COLO668 (cell line): Measurements from ENCODE around the gene RAI1.

ENCODE experiments used
- DNase-seq: peaks from one replicate; lab custom pipeline; 2025; ENCODE audit not compliant: unreplicated experiment; lab: John Stamatoyannopoulos, UW

Gene RAI1

DNA sequence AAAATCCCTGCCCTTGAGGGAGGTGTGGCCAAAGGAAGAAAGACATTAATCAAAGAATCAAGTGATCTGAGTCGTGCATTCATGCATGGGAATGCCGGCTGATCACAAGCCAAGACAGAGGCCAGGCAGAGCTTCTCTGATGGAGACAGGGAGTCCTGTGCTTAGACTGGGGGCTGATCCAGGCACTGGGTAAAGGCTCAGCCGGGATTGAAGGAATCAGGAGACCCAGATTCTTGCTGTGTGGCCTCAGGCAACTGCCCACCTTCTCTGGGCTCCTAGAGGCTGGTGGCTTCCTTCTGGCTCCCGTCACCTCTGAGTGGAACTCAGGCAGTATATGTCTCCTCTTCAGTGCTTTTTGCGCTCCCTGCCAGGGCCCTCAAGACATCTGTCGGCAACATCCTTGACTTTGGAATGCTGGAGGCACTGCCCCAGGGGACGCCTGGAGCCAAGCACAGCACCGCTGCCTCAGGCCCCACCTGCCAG, 17.7 kb downstream of the RAI1 start:
- DNase-seq = no peak

DNA sequence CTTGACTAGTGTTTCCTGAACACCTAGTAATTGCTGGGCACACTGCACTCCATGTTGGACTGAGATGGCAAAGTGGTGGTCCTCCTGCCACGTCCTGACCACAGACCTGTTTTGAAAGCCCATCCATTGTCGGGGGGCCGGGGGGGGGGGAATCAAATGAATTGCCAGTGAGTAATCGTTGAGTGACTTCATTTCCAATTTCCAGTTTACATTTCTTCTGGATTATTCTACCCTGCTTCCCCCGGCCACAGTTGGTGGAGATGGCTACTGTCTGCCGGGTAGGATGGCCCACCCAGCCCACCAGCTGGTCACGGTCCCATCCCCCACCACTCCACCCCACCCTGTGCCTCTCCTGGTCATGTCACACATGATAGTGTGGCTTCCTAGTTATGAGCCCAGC, 18.2 kb downstream of the RAI1 start:
- DNase-seq = no peak

DNA sequence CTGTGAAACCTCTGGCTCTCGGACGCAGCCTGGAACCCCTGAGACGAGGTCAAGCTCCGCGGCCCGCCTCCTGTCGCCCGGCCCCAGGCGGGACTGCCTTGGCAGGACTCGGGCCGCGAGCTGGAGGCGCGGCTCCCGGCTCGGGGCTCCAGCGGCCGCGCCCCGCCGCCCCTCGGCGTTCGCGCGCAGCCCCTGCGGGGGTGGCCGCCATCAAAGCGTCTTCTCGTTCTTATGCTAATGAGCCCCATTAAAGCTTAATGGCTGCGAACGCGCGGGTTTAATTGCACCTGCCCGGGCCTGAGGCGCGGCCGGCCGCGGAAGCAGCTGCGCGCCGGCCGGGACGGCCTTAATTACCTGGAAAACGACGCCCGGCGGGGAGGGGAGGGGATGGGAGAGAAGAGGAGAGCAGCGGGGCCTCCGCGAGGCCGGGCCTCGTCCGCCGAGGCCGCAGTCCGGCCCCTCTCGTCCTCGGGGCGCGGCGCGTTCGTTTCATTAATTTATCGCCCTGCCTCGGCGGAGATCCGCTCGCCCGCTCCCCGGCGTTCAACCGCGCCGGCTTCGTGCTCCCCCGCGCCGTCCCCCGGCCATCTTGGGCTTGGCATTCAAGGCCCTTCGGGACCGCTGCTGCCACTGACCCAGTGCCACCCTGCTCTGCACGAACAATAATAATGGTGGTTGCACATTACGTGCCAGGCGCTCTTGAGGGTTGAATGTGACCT, 19.2 kb downstream of the RAI1 start:
- DNase-seq = peak; percentile 78

DNA sequence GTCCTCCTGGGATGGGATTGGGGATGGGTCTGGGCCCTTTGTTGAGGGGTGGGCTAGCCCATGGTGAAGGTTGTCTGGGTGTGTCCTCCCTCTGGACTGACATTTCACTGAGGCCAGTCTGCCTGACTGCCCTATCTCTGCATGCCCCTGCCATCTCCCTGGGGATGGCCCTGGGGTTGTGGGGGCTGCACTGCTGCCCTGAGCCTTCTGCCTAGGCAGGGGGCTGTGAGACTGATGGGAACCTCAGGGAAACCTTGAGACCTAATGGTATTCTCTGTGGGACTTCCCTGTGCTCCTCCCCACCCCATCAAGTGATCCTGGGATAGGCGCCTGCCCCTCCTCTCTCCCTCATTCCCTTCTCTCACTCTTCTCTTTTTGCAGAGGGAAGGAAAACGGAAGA, 19.9 kb downstream of the RAI1 start:
- no peak for DNase-seq

DNA sequence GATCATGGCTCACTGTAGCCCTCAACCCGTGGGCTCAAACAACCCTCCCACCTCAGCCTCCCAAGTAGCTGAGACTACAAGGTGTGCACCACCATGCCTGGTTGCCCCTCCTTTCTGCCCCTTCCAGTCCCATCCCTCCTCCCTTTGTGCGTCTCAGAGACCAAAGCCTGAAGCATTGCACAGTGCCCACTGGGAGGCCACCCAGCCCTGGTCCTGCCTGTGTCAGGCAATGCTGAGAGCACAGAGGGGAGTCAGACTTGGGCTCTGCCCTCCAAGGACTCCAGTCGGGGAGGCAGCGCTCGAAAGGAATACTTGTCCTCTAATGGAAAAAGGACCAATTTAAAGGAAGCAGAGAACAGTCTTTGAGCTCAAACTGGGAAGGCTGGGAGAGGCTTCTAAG, 20.4 kb downstream of the RAI1 start:
- DNase-seq = no peak

DNA sequence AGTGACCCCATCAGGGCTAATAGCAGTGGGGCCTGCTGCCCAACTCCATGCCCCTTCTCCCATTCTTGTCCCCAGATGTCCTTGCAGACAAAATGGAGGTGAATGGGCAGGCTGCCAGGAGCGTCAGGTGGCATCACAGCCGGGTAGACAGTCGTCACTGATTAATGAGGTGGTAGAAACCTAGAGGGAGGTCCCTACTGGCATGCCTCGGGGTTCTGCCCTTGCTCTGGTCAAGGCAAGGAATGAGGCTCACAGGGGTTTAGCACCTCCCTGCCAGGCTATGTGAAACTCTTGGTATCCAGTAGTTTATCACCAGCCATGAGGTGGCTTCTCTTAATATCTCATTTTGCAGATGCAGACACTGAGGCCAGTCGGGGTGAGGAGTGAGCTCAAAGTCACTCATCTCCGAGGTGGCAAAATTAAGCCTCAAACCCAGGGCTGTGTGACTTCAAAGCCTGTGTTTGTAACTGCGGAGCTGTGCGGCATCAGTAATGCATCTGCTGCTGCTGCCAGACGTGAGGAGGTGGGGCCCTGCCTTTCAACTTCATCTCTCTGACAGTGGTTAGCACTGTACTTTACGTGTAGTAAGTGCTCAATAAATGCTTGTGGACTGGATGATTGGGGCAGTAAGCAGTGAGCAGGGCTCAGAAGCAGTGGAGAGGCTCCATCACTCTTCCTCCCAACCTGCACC, 21.3 kb downstream of the RAI1 start:
- DNase-seq = peak; percentile 45

DNA sequence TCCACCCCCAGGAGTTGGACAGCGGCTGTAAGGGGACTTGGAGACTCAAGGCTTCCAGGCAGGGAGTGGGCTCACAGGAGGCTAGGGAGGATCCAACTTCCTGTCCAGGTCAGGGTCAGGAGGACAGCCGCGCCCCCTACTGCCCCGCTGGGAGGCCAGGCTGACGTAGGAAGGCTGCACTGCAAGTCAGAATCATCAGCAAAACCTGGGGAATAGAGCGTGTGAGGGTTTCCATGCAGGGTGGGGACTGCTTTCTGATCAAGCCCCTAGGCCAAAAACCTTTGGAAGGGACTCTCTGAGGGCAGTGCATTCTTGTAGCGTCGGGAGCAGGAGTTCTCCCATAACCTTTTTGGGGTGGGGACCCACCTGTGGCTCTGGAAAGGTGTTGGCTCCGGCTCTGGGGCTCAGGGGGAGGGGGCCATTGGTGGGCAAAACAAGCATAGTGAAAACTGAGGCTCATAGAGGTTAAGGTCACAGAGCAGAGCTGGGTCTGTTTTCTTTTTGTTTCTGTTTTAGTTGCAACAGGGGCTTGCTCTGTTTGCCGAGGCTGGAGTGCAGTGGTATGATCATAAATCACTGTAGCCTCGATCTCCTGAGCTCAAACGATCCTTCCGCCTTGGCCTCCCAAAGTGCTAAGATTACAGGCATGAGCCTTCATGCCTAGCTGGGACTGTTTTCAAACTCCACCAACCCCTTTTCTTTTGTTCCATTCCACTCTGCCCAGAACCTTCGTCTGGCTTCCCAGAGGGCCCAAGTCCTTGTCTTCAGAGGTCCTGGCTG, 22.1 kb downstream of the RAI1 start:
- DNase-seq = no peak

DNA sequence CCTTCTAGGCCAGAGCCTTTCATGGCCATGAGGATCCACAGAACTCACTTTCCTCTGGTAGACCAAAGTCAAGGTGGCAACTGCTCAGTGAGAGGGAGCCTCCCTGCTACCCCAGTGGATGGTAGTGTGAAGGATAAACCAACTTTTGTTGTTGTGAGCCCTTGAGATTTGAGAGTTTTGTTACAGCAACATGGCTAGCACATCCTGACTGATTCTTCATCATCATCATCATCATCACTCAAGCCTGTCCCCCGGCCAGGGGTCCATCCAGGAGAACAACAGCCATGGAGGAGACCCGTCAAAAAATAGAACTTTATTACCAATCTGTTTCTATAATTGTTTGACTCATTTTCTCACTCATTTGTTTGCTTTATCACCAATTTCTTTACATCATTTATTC, 23.7 kb downstream of the RAI1 start:
- DNase-seq = no peak

DNA sequence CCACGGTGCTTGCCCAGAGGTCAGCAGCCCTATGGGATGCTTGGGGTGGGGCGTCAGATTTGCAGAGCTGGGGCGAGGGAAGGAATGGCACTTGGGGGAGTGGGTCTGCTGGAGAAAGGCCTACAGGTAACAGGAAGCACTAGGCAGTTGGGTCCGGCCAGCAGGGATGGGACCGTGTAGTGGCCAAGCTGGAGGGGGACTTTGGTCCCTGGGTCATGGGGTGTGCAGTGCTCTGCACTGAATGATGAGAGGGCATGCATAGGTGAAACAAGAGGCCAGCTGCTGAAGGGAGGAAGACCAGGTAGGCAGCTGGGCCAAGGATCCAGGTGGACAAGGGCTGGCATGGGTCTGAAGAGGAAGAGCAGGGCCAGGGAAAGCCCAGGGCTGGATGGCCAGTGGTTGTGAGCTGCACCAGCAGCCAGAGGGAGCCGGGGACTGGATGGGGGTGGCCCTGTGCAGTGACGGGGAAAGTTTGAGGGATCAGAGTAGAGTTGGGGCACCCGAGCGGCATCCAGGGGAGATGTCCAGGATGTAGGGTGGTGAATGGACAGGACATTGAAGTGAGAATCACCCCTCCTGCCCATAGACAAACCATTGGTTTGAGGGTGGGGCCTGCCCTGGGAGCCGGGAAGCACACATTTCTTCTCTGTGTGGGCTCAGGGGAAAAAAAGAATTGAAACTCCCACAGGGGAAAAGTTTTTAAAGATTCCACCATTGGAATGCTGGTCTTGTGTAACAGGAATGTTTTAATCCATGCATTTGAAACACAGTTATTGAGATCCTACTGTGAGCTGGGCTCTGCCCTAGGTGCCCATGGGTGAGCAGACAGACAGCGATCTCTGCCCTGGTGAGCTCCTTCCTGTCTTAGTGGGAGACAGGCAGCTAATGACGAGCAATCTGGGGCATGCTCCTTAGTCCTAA, 25.1 kb downstream of the RAI1 start:
- DNase-seq = no peak

DNA sequence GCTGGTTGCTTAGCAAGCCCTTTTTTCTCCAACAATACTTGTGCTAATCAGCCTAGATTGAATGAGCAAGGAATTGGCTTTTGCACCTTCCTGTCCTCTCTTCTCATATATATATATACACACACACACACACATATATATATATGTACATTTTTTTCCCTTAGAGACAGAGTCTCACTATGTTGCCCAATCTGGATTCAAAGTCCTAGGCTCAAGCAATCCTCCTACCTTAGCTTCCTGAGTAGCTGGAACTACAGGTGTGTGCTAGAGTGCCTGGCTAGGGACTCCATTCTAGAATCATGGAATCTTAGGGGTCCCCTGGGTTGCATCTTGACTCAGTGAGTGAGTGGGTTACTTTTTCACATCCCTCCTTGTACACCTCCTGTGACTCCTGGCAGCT, 27.0 kb downstream of the RAI1 start:
- no peak for DNase-seq

DNA sequence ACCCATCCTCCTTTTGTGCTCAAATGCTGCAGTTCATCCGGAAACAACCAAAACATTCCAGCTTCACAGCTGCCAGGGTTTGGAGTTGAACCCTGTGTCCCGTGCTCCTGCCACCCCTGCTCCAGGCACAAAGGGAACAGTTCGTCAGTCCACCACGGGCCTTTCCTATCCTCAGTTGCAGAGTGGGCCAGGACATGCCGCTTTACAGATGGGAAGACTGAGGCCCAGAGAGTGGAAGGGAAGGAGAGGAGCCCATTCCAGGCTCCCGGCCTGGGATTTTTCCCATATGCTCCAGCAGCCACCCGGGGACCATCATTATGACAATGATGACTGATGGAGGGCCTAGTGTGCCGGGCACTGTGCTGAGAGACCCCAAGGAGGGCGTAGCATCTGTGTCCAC, 27.6 kb downstream of the RAI1 start:
- no peak for DNase-seq

DNA sequence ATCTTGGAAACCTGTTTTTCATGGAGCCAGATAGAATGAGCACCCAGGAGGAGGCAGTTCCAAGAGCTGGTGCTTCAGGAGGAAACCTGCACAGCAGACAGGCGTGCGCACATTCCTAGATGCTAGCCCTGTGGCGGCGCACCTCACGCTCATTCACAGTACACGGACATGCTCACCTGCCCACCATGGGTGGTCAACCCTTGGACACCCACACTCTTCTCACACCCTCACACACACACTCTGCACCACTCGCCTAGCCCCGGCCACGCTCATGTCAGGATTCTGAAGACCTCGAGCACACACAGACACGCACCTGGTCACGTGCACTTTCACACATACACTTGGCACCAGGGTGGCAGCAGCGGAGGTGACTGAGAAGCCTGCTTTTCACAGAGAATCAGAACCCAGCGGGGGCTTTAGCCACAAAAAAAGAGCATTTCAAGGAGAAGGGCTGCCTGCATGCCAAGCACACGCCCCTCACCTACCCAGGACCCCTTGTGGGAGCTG, 28.6 kb downstream of the RAI1 start:
- no peak for DNase-seq

DNA sequence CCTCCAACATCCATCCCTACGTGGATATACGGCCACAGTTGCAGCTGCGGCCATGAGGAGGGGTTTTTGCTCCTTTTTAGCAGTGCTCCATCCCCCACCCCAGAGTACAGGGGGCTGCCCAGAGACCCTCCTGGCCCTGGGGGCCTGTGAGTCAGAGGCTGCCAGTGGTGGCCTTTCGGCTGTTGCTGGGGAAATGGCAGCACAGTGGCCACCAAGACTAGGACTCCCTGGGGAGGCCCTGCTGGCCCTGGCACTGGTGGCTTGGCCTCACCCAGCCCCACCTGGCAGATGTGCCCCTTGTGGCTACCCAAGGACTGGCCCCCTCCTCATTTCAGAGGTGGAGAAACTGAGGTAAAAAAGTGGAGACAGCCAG, 29.1 kb downstream of the RAI1 start:
- no peak for DNase-seq

DNA sequence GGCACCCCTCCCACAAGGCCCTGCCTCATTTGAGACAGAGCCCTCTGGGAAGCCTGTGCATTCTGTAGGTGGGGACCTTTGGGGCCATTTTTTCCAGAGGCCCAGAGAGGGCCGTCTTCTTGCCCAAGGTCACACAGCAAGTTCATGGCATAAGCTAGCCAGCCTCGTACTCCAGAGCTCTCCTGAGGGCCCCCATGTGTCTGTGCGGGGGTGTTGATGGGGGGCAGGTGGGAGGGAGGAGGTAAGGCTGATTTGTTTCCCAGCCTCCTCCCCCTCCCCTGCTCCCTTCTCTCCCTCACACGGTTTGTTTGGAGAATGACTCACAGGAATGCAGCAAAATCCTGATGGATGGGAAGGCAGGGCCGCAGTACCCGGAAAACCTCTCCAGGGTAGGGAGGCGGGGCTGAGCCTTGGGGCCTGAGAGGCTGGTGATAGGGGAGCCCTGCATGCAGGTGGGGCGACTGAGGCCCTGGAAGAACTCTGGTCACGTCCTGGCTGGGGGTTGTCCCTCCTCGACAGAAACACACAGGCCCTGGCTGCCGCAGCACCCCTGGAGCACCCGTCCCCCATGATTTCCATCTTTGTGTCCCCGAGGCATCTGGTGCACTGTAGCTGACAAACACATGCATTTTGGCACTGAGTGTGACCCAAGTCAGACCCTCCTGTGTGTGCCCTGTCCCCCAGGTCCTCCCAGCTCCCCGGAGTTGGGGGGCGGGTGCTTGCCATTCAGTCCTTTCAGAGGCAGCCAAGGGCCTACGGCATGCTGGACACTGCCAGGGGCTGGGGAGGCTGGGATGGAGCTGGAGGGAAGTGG, 29.7 kb downstream of the RAI1 start:
- DNase-seq = peak; percentile 83

DNA sequence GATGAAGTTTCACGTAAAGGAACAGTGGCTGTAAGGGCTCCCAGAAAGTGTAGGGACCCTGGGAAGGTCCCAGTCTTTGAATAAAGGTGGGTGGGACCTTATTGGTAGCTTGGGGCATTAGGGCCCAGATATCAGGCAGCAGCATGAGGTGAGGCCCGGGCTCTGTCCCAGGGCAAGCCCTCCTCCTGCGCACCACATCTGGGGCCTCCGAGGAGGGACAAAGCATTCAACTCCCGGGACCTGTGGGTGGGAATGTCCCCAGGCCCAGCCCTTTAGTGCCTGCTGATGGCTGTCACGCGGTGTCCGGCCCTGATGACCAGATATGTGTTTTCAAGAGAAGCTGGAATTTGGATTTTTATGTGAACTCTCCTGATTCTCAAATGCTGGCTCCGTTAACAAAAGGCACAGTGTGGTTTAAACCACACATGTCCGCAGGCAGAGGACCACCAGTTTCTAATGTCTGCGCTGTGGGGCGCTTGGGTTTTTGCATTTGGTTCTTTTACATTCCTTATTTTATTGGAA, 30.4 kb downstream of the RAI1 start:
- no peak for DNase-seq

DNA sequence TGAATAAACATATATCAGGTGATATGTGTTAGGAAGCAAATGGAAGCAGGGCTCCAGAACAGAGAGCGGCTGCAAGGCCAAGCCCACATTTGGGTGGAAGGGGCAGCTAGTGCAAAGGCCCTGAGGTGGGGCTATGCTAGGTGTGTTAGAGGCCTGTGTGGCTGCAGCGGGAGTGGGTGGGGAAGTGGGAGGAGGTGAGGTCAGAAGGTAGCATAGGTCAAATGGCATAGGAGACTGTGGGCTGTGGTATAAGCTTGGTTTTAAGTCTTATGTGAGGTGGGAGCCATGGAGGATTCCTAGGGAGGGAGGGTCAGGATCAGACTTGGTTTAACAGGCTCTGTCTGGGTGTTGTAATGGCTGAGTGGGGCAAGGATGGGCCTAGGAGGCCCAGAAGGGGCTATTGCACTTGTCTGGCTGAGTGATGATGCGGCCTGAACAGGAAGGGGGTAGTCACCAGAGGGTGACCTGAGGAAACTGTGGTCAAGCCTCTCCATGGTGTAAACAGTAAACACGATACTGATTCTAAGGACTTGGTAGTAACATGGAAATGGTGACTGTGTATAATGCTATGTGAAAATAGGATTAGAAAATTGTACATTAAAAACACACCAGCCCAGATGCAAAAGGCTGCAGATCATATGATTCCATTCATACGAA, 31.1 kb downstream of the RAI1 start:
- no peak for DNase-seq

DNA sequence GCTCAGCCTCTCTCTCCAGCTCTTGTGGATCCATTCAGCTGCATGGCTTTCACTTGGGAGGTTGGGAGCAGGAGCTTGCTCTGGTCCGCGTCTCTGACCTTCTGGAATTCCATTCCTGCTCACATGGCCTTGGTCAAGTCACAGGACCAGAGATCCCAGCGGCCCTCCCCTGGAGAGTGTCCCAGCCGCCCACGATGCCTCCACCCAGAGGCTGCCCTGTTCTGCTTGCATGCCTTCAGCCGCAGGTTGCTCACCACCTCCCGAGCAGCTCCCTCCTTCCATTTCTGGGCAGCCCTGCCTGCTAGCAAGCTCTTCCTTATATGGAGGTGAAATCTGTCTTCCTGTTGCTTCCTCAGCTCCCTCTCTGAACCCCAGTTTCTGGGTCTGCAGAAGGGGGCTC, 32.6 kb downstream of the RAI1 start:
- no peak for DNase-seq

DNA sequence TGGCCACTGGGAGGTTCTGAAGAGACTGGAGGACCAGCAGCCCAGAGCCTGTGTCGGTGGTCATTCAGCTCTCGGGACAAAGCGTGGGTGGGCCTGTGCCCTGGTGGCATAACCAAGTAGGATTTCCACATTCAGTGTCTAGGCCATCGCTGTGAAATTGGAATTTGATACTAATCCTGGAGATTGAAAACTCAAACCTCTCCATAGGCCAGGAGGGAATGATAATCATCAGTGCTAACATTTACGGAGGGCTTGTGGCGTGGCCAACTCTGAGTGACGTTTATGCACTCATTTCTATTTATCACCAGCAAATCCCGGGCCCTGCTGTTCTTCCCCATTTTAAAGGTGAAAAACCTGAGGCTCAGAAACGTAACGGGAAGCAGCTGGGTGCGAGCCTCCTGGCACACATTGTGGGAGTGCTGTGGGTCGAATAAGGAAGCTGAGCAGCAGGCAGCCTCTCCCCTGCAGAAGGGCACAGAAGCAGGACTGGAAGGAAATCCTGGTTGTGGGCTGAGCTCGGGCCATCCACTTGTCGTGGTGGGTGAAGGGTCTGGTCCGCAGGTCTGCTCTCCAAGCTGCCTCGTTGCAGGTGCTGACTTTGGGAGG, 33.1 kb downstream of the RAI1 start:
- DNase-seq = no peak

DNA sequence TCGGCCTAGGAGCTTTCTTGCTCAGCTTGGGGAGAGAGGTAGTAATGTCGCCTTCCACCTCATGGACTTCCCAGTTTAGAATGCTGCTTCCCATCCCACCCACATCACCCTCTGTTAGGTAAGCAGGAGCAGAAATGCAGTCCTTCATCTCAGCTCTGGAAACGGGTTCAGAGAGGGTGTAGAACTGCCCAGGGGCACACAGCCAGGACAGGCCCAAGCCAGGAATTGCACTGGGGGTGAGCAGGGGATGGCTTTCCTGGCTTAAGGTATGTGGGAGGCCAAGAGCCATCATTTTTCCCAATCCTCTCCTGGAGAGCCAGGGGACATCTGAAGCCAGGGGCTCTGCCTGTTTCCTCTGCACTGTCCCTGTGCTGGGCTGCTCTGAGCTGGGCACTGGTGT, 33.6 kb downstream of the RAI1 start:
- no peak for DNase-seq
